ENCODE data around the gene OR7G1. TPM values are rescaled to one million over a fixed set of nuclear protein-coding genes. Genes with fewer than 3 reads are reported as not detected.

The OR7G1 gene
- total and polyA plus RNA-seq, 2 donors (not counting 3 experiments of a cell fraction or from before 2014, with no cell fraction given): not detected

DNA sequence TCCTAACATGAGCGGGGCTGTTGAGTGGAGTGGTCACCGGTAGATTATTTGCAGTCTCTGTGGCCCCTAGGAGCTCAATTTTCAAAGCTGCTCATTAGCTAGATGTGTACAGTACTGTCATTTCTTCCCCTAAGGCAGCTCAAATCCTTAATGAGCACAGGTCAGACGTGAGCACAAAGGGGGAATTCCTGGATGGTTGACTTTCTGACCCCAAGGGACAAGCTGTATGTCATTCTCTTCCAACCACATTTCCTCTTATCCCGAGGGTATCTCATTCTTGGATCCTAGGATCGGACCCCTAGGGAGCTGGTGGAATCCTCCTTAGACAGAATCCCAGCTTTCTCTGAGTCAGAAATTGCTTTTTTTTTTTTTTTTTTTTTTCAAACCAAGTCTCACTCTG is 16.9 kb upstream of the OR7G1 start:
- Histone ChIP-seq H3K4me3 (replicated peaks in 1 of 3; ENCODE audit: insufficient read depth in 1 of 3, low read depth in 1 of 3, low read length in 3 of 3) (no peak overlapping the region), H3K9me1 (replicated peaks; ENCODE audit: control insufficient read depth, extremely low read depth, insufficient read depth, low read length) (no peaks in the 10 kb centered on the region), H3K36me3 (ENCODE audit: control insufficient read depth in 2 of 2, extremely low read depth in 1 of 2, insufficient read depth in 2 of 2, low read length in 2 of 2) (no peaks in the 10 kb centered on the region), H3K27me3 (ENCODE audit: control insufficient read depth in 2 of 2, insufficient read depth in 2 of 2, low read length in 2 of 2) (no peaks in the 10 kb centered on the region), H3K27ac (ENCODE audit: insufficient read depth, low read depth, low read length) (no peak overlapping the region), H2AFZ (ENCODE audit: low read depth, low read length) (no peak overlapping the region), H3K9me3 (replicated peaks; ENCODE audit: control insufficient read depth, insufficient read depth, low read length) (no peaks in the 10 kb centered on the region), H4K20me1 (replicated peaks; ENCODE audit: control insufficient read depth, extremely low read depth, insufficient read depth, low read length) (no peaks in the 10 kb centered on the region), H3K4me1 (ENCODE audit: control insufficient read depth, extremely low read depth, insufficient read depth, low read length) (peaks cover 5% of the 10 kb centered on the region), H3K9ac (replicated peaks; ENCODE audit: extremely low read depth, insufficient read depth, low read length) (no peak overlapping the region), H3K79me2 (ENCODE audit: control insufficient read depth, insufficient read depth, low read length) (no peaks in the 10 kb centered on the region), H3K4me2 (ENCODE audit: insufficient read depth, low read length) (no peak overlapping the region)
- dilution Hi-C loops (cut with MboI; ENCODE audit: extremely low pct_ligation_motif_present, low sequenced_read_pairs): no loop called here
- FAIRE-seq (no peak), DNase-seq (ENCODE audit: low read depth, low spot score) (no peak)
- CTCF ChIA-PET: interaction anchor here (0.6 to 1.2 kb wide), 3 partner anchors 16 to 479 kb away, joined by 3 to 4 read pairs (median 3); no protein-coding TSS in a partner anchor
- POLR2A ChIA-PET: interaction anchor here (0.6 kb wide), 1 partner anchor 1081 kb away, joined by 4 read pairs; no protein-coding TSS in a partner anchor
- TF ChIP-seq GATA2 (IDR thresholded peaks at IDR 0.05; ENCODE audit: insufficient read depth, insufficient read length, low read depth, low read length) (no peak), FOS (IDR thresholded peaks at IDR 0.05; ENCODE audit: borderline replicate concordance, insufficient read depth, low read length) (no peak), POLR2AphosphoS5 (IDR thresholded peaks at IDR 0.05; ENCODE audit: insufficient read depth, low read depth, low read length) (no peak), JUN (IDR thresholded peaks at IDR 0.05; ENCODE audit: borderline replicate concordance, insufficient read depth, insufficient read length, low read depth) (no peak), POLR2A (IDR thresholded peaks at IDR 0.05; ENCODE audit: low read depth, low read length) (no peak), EZH2 (IDR thresholded peaks at IDR 0.05; ENCODE audit: borderline replicate concordance, low read depth, low read length, severe bottlenecking) (no peak), MYC (IDR thresholded peaks at IDR 0.05; ENCODE audit: low read depth, low read length) (no peak)
- TF ChIP-seq, protein P1, sequence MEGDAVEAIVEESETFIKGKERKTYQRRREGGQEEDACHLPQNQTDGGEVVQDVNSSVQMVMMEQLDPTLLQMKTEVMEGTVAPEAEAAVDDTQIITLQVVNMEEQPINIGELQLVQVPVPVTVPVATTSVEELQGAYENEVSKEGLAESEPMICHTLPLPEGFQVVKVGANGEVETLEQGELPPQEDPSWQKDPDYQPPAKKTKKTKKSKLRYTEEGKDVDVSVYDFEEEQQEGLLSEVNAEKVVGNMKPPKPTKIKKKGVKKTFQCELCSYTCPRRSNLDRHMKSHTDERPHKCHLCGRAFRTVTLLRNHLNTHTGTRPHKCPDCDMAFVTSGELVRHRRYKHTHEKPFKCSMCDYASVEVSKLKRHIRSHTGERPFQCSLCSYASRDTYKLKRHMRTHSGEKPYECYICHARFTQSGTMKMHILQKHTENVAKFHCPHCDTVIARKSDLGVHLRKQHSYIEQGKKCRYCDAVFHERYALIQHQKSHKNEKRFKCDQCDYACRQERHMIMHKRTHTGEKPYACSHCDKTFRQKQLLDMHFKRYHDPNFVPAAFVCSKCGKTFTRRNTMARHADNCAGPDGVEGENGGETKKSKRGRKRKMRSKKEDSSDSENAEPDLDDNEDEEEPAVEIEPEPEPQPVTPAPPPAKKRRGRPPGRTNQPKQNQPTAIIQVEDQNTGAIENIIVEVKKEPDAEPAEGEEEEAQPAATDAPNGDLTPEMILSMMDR (IDR thresholded peaks at IDR 0.05; ENCODE audit: extremely low read depth in 1 of 2, insufficient read depth in 1 of 2, low read depth in 1 of 2, low read length in 2 of 2): no peak
- TF ChIP-seq, protein P2, sequence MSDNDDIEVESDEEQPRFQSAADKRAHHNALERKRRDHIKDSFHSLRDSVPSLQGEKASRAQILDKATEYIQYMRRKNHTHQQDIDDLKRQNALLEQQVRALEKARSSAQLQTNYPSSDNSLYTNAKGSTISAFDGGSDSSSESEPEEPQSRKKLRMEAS (IDR thresholded peaks at IDR 0.05; ENCODE audit: insufficient read depth, insufficient read length): no peak
- BruUV-seq (replicated peaks): no TSS peak
- intact Hi-C loops (cut with micrococcal nuclease): no loop called here
